Activated naive CD8-positive, alpha-beta T cell treated with anti-CD3 and anti-CD28 coated beads, Interleukin-2, amount 10 ng/mL, durations not matched to agents 7 days and 5 days (primary cell): ENCODE measurements around the gene OSBPL3. TPM values are rescaled to one million over a fixed set of nuclear protein-coding genes. Genes with fewer than 3 reads are reported as not detected.
A peak's percentile ranks its signal among the peaks of the same experiment; 100 is the strongest.

Experiments used
- ATAC-seq: fragments of 150-1000 bp; cut with Tn5 transposase; one replicate; pipeline ENCODE4 v1.10.0; 2021; ENCODE audit warnings: low read depth, moderate library complexity
- POLR2A ChIA-PET: fragments of 350-600 bp; sonication (Branson Sonifier 250); formaldehyde crosslinking; loops from one replicate; lab custom pipeline; 2021; ENCODE audit warnings: antibody characterized with exemption; lab: Charles Lee
- DNase-seq: peaks from one replicate; pipeline ENCODE4 v3.0.0; 2021
- H3K27ac Mint-ChIP-seq: one replicate; pipeline ENCODE4 v1.8.0; 2022; ENCODE audit warnings: mild to moderate bottlenecking, mixed read lengths
- H3K27me3 Mint-ChIP-seq: one replicate; pipeline ENCODE4 v1.8.0; 2022; ENCODE audit warnings: mild to moderate bottlenecking, moderate library complexity, mixed read lengths
- H3K36me3 Mint-ChIP-seq: one replicate; pipeline ENCODE4 v1.8.0; 2021; ENCODE audit warnings: mild to moderate bottlenecking, mixed read lengths
- H3K4me1 Mint-ChIP-seq: one replicate; pipeline ENCODE4 v1.8.0; 2021; ENCODE audit warnings: mixed read lengths
- H3K4me3 Mint-ChIP-seq: one replicate; pipeline ENCODE4 v1.8.0; 2022; ENCODE audit warnings: mild to moderate bottlenecking, moderate library complexity, mixed read lengths
- H3K9me3 Mint-ChIP-seq: one replicate; pipeline ENCODE4 v1.8.0; 2021; ENCODE audit warnings: mixed read lengths
- total RNA-seq, 2 experiments: library from RNA; stranded (reverse); gene quantifications; one replicate each; pipeline ENCODE4 v1.2.3, GENCODE V29; 2021

OSBPL3 gene
- total RNA-seq, 2 experiments from 2014 or later, result 47.8 to 60.1 TPM

DNA sequence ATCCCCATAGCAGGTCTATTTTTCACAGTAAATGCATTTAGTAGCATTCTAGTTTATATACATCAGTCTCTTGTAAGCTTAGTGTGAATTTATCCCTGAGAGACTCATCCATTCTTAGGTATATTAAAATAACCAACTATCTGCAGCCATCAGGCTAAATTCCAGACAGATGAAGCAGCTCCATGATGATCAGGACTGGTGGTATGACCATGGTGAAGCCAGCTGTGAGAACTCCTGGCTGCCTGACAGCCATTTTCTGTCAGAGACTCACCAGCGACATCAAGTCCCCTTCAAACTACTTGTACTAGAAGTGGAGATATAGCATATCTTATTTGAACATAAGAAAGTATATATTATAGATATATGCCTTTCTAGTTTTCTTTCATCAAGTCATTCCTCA, 152.4 kb downstream of the OSBPL3 start:
- ATAC-seq (no peak), DNase-seq (no peak)
- H3K4me3 Mint-ChIP-seq, result peak overlapping the region; percentile 70
- no peaks in the 10 kb centered on the region for H3K27me3 Mint-ChIP-seq
- peaks cover 69% of the 10 kb centered on the region for H3K4me1 Mint-ChIP-seq
- H3K36me3 Mint-ChIP-seq, result peaks cover 53% of the 10 kb centered on the region
- peak overlapping the region; percentile 90 for H3K27ac Mint-ChIP-seq
- no peaks in the 10 kb centered on the region for H3K9me3 Mint-ChIP-seq
- POLR2A ChIA-PET, result interaction anchor here (1.2 to 2.5 kb wide), 3 partner anchors 8 to 152 kb away, joined by 4 to 17 read pairs (median 9); partner anchors contain the start of gene OSBPL3

DNA sequence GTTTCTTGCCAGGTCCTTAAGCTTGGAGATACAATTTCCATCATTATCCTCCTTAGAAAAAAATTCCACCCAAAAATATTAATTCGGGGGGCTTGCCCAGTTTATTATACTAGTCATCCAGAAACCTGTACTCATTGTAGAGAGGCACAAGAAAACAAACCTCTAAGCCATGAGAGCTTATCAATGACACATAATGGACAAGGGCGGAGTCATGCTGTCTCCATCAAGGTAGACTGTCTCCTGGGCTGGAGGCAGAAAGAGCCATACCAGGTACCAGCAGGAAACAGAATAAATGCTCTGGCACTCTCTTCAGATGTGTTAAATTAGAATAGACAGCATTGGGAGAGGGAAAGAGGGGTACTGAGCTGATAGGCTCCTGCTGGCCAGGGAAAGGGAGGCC, 153.0 kb downstream of the OSBPL3 start:
- H3K36me3 Mint-ChIP-seq, result peaks cover 54% of the 10 kb centered on the region
- peak; percentile 50 for ATAC-seq
- H3K4me1 Mint-ChIP-seq, result peaks cover 66% of the 10 kb centered on the region
- H3K27me3 Mint-ChIP-seq, result no peaks in the 10 kb centered on the region
- H3K9me3 Mint-ChIP-seq, result no peaks in the 10 kb centered on the region
- POLR2A ChIA-PET, result interaction anchor here (0.8 to 2.5 kb wide), 6 partner anchors 9 to 153 kb away, joined by 3 to 17 read pairs (median 4); partner anchors contain the start of gene OSBPL3
- no peak for DNase-seq
- H3K27ac Mint-ChIP-seq, result peak overlapping the region; percentile 90
- peak overlapping the region; percentile 70 for H3K4me3 Mint-ChIP-seq

DNA sequence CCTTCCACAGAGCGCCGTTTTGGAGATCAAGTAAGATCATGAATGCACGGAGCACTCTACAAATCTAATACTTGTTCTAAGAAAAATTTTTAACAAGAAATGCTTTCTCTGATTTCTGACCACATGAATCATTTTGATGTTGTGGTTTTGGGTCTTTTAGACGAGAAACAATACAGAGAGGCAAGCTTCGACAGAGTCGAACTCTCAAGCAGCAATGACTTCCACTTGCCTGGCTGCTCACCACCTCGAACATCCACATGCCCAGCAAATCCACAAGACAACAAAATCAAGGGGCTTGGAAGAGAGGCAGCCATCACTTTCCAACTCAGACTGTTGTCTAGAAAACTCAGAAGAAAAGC, 153.3 kb downstream of the OSBPL3 start:
- POLR2A ChIA-PET, result interaction anchor here (0.5 to 2.5 kb wide), 8 partner anchors 9 to 299 kb away, joined by 3 to 17 read pairs (median 4); partner anchors contain the start of genes CYCS and OSBPL3
- Mint-ChIP-seq H3K27ac (peak overlapping the region; percentile 90), H3K9me3 (no peaks in the 10 kb centered on the region), H3K36me3 (peaks cover 54% of the 10 kb centered on the region), H3K4me3 (peak overlapping the region; percentile 70), H3K4me1 (peaks cover 69% of the 10 kb centered on the region), H3K27me3 (no peaks in the 10 kb centered on the region)
- DNase-seq, result no peak
- ATAC-seq, result peak; percentile 73

DNA sequence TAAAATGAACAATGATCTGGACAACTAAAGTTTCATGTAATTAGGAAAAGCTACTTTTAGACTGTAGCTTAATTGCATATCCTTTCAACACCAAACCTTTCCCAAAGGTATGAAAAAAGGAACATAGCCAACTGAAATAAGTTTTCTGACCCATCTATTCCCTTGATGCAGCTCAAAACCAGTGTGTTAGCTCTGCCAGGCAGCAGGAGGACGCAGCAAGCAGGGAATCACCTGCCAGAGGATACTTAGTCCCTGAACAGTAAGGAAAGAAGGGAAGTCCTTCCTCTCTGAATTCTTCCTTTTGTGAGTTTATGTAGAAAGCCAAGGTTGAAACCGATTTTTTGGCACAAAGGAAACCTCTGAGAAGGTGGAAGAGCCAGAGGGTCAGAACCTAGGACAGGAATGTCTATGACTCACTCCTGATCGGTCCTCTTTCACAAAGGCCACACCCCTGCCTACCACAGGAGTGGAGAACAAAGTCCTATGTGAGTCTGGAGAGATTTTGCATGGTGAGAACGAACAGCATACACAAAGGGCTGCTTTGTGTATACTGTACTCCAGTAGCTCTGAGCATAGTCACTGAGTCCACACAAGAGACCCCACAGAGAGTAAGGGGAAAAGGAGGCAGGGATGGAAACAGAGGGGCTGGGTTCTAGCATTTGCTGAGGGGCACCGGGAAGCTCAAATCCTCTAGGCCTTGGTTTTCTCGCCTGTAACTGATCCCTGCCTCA, 153.9 kb downstream of the OSBPL3 start:
- H3K27me3 Mint-ChIP-seq, result no peaks in the 10 kb centered on the region
- DNase-seq, result peak; percentile 41
- peak; percentile 20 for ATAC-seq
- H3K36me3 Mint-ChIP-seq, result peaks cover 54% of the 10 kb centered on the region
- H3K9me3 Mint-ChIP-seq, result no peaks in the 10 kb centered on the region
- H3K27ac Mint-ChIP-seq, result peak overlapping the region; percentile 90
- H3K4me3 Mint-ChIP-seq, result peak overlapping the region; percentile 70
- H3K4me1 Mint-ChIP-seq, result peaks cover 69% of the 10 kb centered on the region
- POLR2A ChIA-PET, result interaction anchor here (0.5 to 2.5 kb wide), 7 partner anchors 10 to 299 kb away, joined by 3 to 17 read pairs (median 4); partner anchors contain the start of genes CYCS and OSBPL3

DNA sequence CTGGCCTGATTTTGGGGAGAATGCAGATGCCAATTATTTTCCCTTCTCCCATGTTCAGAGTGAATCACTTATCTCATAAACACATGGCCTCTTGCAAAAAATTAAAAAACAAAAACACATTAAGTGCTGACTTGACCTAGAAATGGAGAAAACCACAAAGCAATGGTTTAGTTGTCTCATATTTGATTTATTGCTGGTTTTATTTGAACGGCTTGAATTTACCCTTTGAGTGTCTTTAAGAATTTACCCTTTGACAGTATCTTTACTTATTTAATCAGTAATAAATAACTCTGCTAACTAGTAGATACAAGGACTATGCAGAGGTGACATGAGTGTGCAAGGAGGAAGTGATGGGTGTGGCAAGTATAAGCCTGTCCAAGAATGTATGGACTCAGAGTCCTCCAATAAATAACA, 154.6 kb downstream of the OSBPL3 start:
- Mint-ChIP-seq H3K4me3 (peak overlapping the region; percentile 37), H3K27ac (peak overlapping the region; percentile 90), H3K36me3 (peaks cover 49% of the 10 kb centered on the region), H3K4me1 (peaks cover 70% of the 10 kb centered on the region), H3K9me3 (no peaks in the 10 kb centered on the region), H3K27me3 (no peaks in the 10 kb centered on the region)
- POLR2A ChIA-PET, result interaction anchor here (1.5 to 2.2 kb wide), 2 partner anchors 154 to 300 kb away, joined by 4 to 17 read pairs; partner anchors contain the start of genes CYCS and OSBPL3
- ATAC-seq (no peak), DNase-seq (no peak)

DNA sequence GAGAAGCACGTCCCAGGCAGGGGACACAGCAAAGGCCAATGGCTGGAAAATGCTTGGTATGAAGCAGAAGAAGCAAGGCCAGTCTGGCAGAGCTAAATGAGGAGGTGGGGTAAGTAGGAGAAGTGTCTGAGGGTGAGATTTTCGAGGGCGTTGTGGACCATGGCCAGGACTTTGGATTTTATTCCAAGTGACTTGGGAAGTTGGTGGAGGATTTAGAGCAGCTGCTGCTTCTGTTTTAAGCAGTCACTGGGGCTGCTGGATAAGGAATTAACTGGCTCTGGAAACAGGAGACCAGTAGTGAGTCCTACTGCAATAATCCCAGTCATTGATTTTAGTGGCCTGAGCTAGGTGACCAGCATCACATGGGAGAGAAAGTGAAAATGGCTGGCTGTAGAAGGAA, 155.1 kb downstream of the OSBPL3 start:
- no peaks in the 10 kb centered on the region for H3K27me3 Mint-ChIP-seq
- H3K36me3 Mint-ChIP-seq, result peaks cover 47% of the 10 kb centered on the region
- ATAC-seq (no peak), DNase-seq (no peak)
- POLR2A ChIA-PET, result no interaction called here
- H3K4me3 Mint-ChIP-seq, result peak overlapping the region; percentile 16
- peak overlapping the region; percentile 52 for H3K27ac Mint-ChIP-seq
- H3K4me1 Mint-ChIP-seq, result peaks cover 71% of the 10 kb centered on the region
- H3K9me3 Mint-ChIP-seq, result no peaks in the 10 kb centered on the region

DNA sequence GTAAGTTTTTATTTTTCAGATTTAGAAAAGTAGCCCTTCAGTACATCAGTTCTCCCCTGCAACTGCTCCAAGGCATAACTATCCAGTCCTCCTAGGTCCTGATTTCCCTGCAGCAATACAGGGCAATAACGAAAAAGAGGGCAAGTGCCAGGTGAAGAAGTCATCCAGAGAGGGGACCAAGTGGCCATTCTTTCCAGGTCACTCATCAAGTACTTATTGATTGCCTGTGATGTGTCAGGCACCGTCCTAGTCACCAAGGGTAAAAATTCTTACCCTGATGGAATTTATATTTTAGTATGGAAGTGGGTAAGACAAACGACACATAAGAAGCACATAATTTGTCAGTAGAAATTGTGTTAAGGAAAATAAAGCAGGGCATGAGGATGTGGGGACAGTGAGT, 155.6 kb downstream of the OSBPL3 start:
- H3K27me3 Mint-ChIP-seq, result no peaks in the 10 kb centered on the region
- no peaks in the 10 kb centered on the region for H3K9me3 Mint-ChIP-seq
- POLR2A ChIA-PET, result no interaction called here
- peak overlapping the region; percentile 16 for H3K4me3 Mint-ChIP-seq
- DNase-seq (no peak), ATAC-seq (no peak)
- peaks cover 69% of the 10 kb centered on the region for H3K4me1 Mint-ChIP-seq
- peak overlapping the region; percentile 52 for H3K27ac Mint-ChIP-seq
- peaks cover 44% of the 10 kb centered on the region for H3K36me3 Mint-ChIP-seq

DNA sequence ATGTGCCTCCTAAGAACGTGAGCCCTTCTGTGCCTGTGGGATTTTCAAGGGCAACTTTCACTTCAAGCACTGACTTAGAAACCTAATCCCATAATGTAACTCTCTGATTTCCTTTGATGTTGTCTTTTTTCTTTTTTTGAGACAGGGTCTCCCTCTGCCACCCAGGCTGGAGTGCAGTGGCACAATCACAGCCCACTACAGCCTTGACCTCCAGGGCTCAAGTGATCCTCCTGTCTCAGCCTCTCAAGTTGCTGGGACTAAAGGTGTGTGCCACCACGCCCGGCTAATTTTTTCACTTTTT, 158.3 kb downstream of the OSBPL3 start:
- POLR2A ChIA-PET, result interaction anchor here (1.4 to 3.6 kb wide), 9 partner anchors 10 to 304 kb away, joined by 4 to 50 read pairs (median 4); partner anchors contain the start of genes CYCS and OSBPL3
- H3K36me3 Mint-ChIP-seq, result peaks cover 48% of the 10 kb centered on the region
- no peak for ATAC-seq
- H3K4me1 Mint-ChIP-seq, result peaks cover 50% of the 10 kb centered on the region
- peak overlapping the region; percentile 96 for H3K27ac Mint-ChIP-seq
- no peaks in the 10 kb centered on the region for H3K9me3 Mint-ChIP-seq
- H3K27me3 Mint-ChIP-seq, result no peaks in the 10 kb centered on the region
- H3K4me3 Mint-ChIP-seq, result peak overlapping the region; percentile 89
- no peak for DNase-seq

DNA sequence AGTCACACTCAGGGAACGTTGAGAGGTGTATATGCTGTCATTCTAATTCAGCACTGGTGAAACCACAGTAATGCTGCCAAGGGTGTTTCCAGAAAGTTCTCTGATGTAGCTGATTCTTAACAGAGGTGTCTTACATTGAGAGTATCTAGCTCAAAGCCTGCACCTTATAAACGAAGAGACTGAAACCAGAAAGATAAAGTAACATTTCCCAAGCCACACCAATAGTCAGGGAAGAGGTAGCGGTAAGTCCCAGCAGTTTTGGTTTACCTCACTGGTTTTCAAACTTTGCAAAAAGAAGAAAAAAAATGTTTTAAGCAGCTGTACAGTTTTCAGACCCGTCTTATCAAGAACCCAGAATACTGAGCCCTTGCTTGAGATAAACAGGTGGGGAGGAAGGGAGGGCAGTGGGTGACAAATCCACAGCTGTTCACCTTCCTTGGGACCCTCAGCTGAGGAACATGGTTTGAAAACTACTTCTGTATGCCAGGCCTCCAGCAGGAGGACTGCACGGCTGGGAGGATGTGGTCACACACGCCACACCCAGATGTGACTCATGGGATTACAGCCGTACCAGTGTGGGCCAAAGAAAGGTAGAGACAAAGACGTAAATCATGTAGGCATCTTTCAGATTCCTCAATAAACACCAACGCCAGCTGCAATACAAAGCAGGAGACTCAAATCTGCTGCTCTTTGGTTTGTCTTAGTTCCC, 158.8 kb downstream of the OSBPL3 start:
- H3K9me3 Mint-ChIP-seq, result no peaks in the 10 kb centered on the region
- peak; percentile 79 for DNase-seq
- POLR2A ChIA-PET, result interaction anchor here (0.6 to 3.6 kb wide), 13 partner anchors 10 to 304 kb away, joined by 3 to 50 read pairs (median 4); partner anchors contain the start of genes CYCS and OSBPL3

DNA sequence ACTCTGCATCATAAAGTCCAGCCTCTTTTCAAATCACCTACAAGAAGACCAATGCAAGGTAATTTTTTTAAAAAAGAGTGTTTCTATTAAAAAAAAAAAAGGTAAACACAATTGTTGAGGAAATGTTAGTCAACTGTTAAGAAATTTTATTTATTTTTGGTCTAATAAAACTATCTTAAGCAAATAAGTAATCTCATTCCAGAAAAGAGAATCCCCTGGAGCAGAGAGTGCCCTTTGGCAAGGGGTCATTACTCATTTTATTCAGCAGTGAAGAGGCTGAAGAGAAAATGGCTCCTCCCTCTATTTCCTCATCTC, 159.3 kb downstream of the OSBPL3 start:
- ATAC-seq, result no peak
- no peaks in the 10 kb centered on the region for H3K9me3 Mint-ChIP-seq
- H3K27ac Mint-ChIP-seq, result peak overlapping the region; percentile 99

More for the DNA sequence above, 158.8 kb downstream of the OSBPL3 start:
- H3K27ac Mint-ChIP-seq, result peak overlapping the region; percentile 96
- H3K4me3 Mint-ChIP-seq, result peak overlapping the region; percentile 89
- peaks cover 45% of the 10 kb centered on the region for H3K4me1 Mint-ChIP-seq
- H3K36me3 Mint-ChIP-seq, result peaks cover 47% of the 10 kb centered on the region
- ATAC-seq, result peak; percentile 87
- no peaks in the 10 kb centered on the region for H3K27me3 Mint-ChIP-seq

DNA sequence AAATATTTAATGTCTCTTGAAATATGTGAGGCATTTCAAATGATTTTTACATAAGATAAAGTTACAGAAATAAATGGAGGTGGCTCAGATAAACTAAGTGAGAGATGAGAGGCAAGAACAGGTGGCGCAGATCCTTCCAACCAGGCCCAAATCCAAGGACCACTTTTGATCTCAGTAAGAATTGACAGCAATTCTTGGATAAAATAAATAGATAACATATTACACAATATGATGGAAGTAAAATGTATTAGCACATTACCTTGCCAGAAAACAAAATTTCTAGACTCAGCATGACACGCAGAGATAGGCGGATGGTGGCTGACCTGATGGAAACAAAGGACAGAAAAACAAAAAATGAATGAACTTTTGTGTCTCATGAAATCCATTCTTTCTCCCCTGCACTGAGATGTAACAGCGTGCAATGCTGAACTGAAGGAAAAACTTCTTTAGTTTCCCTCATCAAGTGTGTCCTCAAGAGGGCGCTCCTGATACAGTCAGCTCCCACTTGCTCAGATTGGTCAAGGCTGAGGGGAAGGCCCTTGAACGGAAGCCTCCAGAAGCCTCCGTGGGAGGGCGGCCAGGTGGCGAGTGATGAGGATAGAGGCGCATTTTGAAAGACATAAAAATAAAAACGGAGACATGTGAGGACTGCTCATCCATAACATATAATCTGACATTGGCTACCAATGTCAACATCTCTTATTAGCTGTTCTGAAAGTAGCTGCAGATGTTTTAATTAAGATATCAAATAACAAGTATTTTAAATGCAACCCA, 159.9 kb downstream of the OSBPL3 start:
- peaks cover 42% of the 10 kb centered on the region for H3K36me3 Mint-ChIP-seq
- peak overlapping the region; percentile 89 for H3K4me3 Mint-ChIP-seq
- H3K27me3 Mint-ChIP-seq, result no peaks in the 10 kb centered on the region
- DNase-seq (peak; percentile 67), ATAC-seq (peak; percentile 37)
- peaks cover 34% of the 10 kb centered on the region for H3K4me1 Mint-ChIP-seq
- POLR2A ChIA-PET, result interaction anchor here (0.6 to 3.6 kb wide), 9 partner anchors 11 to 273 kb away, joined by 3 to 50 read pairs (median 6); partner anchors contain the start of gene OSBPL3
- peak overlapping the region; percentile 99 for H3K27ac Mint-ChIP-seq
- H3K9me3 Mint-ChIP-seq, result no peaks in the 10 kb centered on the region

More for the DNA sequence above, 159.3 kb downstream of the OSBPL3 start:
- peaks cover 45% of the 10 kb centered on the region for H3K36me3 Mint-ChIP-seq
- POLR2A ChIA-PET, result interaction anchor here (0.6 to 3.6 kb wide), 13 partner anchors 11 to 305 kb away, joined by 3 to 50 read pairs (median 4); partner anchors contain the start of genes CYCS and OSBPL3
- H3K4me3 Mint-ChIP-seq, result peak overlapping the region; percentile 89
- H3K27me3 Mint-ChIP-seq, result no peaks in the 10 kb centered on the region
- H3K4me1 Mint-ChIP-seq, result peaks cover 40% of the 10 kb centered on the region
- no peak for DNase-seq

DNA sequence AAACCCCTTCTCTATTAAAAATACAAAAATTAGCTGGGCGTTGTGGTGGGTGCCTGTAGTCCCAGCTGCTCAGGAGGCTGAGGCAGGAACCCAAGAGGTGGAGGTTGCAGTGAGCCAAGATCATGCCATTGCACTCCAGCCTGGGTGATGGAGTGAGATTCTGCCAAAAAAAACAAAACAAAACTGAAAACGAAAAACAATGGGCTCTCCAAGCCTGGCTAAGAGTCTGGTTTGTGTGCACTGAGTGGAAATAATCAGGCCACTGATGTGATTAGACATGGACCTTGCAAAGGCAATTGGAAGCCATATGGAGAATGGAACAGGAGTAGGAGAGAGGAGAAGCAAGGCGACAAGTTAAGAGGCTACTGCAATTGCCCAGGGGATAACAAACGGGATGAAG, 162.6 kb downstream of the OSBPL3 start:
- POLR2A ChIA-PET, result no interaction called here
- peaks cover 34% of the 10 kb centered on the region for H3K36me3 Mint-ChIP-seq
- H3K27me3 Mint-ChIP-seq, result no peaks in the 10 kb centered on the region

More for the DNA sequence above, 162.6 kb downstream of the OSBPL3 start:
- H3K4me1 Mint-ChIP-seq, result peaks cover 22% of the 10 kb centered on the region
- H3K9me3 Mint-ChIP-seq, result no peaks in the 10 kb centered on the region
- H3K4me3 Mint-ChIP-seq, result no peak overlapping the region
- peak overlapping the region; percentile 6 for H3K27ac Mint-ChIP-seq
- DNase-seq (no peak), ATAC-seq (no peak)
